Esophagus muscularis mucosa (tissue), 4 donors: Measurements from ENCODE around the gene CACNG1.

Source experiments
- CTCF ChIP-seq, 3 experiments: fragments of 200-600 bp in 2 of 3; fragments of 450-650 bp in 1 of 3; sonication (generic) in 2 of 3; IDR thresholded peaks; one replicate each; pipeline ENCODE4 v1.5.1; 2017 to 2019; ENCODE audit warnings: antibody characterized with exemption in 3 of 3, mild to moderate bottlenecking in 2 of 3, moderate library complexity in 1 of 3
- EP300 ChIP-seq: sonication (generic); formaldehyde crosslinking; IDR thresholded peaks from one replicate; pipeline ENCODE4 v1.6.1; 2017; ENCODE audit warnings: antibody characterized with exemption
- POLR2A ChIP-seq: fragments of 450-650 bp; IDR thresholded peaks from one replicate; pipeline ENCODE4 v1.6.1; 2017; ENCODE audit warnings: antibody characterized with exemption, moderate library complexity, mild to moderate bottlenecking, low read depth
- POLR2AphosphoS5 ChIP-seq, 2 donors: sonication (generic); formaldehyde crosslinking; IDR thresholded peaks; one replicate each; pipeline ENCODE4 v1.6.1; 2017; ENCODE audit warnings: antibody characterized with exemption in 2 of 2

- TF ChIP-seq CTCF (IDR thresholded peaks at IDR 0.05) (no peak), POLR2A (no peak), EP300 (no peak), POLR2AphosphoS5 (IDR thresholded peaks at IDR 0.05) (no peak)
Measured at GRCh38 chr17:67008101-67008500, 36.3 kb upstream of the CACNG1 start.
